GM12874 (cell line): Measurements from ENCODE around the gene HOMER1.

Experiments used
- CTCF ChIP-seq: IDR thresholded peaks from 2 replicates; pipeline ENCODE4 v1.5.1; 2011; ENCODE audit warnings: low read depth, mild to moderate bottlenecking, control low read depth, low read length, moderate library complexity; ENCODE audit not compliant: insufficient read depth

The HOMER1 gene

GRCh38 chr5:79517601-79518000 lies 3.7 kb upstream of the HOMER1 start:
- TF ChIP-seq CTCF, result no peak

GRCh38 chr5:79516986-79517385 lies 3.1 kb upstream of the HOMER1 start:
- TF ChIP-seq CTCF, result no peak

- TF ChIP-seq CTCF, result no peak
These were observed 614 bp upstream of the HOMER1 start for GRCh38 chr5:79514391-79515105.

GRCh38 chr5:79513308-79513703 lies 628 bp downstream of the HOMER1 start:
- no peak for TF ChIP-seq CTCF

- TF ChIP-seq CTCF, result no peak
These were observed 1.2 kb downstream of the HOMER1 start for GRCh38 chr5:79512471-79513307.

- no peak for TF ChIP-seq CTCF
These were observed 1.9 kb downstream of the HOMER1 start for GRCh38 chr5:79512049-79512448.

- no peak for TF ChIP-seq CTCF
These were observed 3.3 kb downstream of the HOMER1 start for GRCh38 chr5:79510638-79511037.
